ENCODE measurements around the gene CD84.

GRCh38 chr1:160521554-160521953 is 57.7 kb downstream of the CD84 start:
- TF ChIP-seq CTCF (IDR thresholded peaks at IDR 0.05) (no peak), POLR2A (IDR thresholded peaks at IDR 0.05) (no peak)
